Suppressor macrophage treated with lipopolysaccharide for 4 hours (primary cell): ENCODE measurements around the gene KANK4.

ENCODE experiments used
- DNase-seq: peaks from one replicate; pipeline ENCODE4 v3.0.0-alpha.2; 2020

Gene KANK4

DNA sequence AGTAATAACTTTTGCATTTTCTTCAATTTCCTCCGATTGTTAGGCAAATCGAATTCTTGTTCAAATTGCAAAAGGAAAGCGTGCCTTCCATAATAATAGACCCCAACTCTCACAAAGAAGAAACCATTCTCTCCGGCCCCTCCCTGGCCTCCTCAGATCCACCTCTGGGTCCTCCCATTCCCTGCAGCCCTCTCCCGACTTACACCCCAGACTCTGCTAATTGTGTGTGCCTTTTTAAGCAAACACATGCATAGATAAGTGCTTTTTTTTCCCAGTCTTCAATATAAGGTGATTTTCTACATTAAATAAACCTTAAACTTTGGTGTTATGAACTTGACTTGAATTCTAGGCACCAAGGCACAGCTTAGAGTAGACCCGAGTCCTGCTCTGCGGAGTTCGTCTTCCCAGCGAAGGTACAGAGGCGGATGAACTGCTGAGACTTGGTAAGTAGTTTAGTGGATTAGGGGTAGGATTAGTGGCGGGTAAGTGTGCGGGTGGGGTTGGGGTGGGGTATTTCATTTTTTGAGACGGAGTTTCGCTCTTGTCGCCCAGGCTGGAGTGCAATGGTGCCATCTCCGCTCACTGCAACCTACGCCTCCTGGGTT, 123.0 kb downstream of the KANK4 start:
- no peak for DNase-seq

- no peak for DNase-seq
These were observed 124.3 kb downstream of the KANK4 start, which contains the start of gene L1TD1 for GRCh38 chr1:62194651-62195544. Gene L1TD1, plus strand, starts transcription at chr1:62194849. Its CDS starts 11,780 bp downstream, at chr1:62206629.

GRCh38 chr1:62188111-62188510, 131.1 kb downstream of the KANK4 start:
- no peak for DNase-seq

DNA sequence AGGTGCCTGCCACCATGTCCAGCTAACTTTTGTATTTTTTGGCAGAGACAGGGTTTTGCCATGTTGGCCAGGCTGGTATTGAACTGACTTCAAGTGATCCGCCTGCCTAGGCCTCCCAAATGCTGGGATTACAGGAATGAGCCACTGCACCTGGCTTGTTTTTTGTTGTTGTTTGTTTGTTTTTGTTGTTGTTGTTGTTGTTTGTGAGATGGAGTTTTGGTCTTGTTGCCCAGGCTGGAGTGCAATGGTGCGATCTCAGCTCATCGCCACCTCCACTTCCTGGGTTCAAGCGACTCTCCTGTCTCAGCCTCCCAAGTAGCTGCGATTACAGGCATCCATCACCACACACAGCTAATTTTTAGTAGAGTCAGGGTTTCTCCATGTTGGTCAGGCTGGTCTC, 131.7 kb downstream of the KANK4 start:
- no peak for DNase-seq
